K562 (cell line): Measurements from ENCODE around the gene ITPKB. TPM values are rescaled to one million over a fixed set of nuclear protein-coding genes. Genes with fewer than 3 reads are reported as not detected.

ENCODE experiments used
- ATAC-seq: fragments of 200-7000 bp; cut with Tn5 transposase; 3 replicates; pipeline ENCODE4 v1.9.1; 2020; ENCODE audit warnings: moderate library complexity
- BruUV-seq: library from RNA; stranded (reverse); fragments of 400-500 nt; replicated peaks from 2 replicates; lab custom pipeline; 2021; lab: Mats Ljungman, UMichigan
- CTCF ChIA-PET: fragments of 300-600 bp; formaldehyde crosslinking; extraction: SDS; loops from one replicate; lab custom pipeline; 2021; ENCODE audit warnings: low intra/inter-chr PET ratio; lab: Yijun Ruan, JAX
- POLR2A ChIA-PET: fragments of 300-600, 350-650 bp; sonication (Branson Sonifier 250); formaldehyde crosslinking; extraction: SDS; loops from one replicate; lab custom pipeline; 2021; ENCODE audit warnings: antibody characterized with exemption, inconsistent platforms; lab: Yijun Ruan, JAX
- DNase-seq, 4 experiments: peaks; one replicate each; pipeline versions ENCODE4 v3.0.0 to v3.0.0-alpha.2; 2011 to 2018; ENCODE audit warnings: low spot score in 3 of 4, mixed read lengths in 3 of 4; ENCODE audit errors: extremely low read depth in 1 of 4
- FAIRE-seq: peaks from 2 replicates; lab custom pipeline; 2011; peaks lifted over from hg19 to GRCh38; lab: Jason Lieb, UNC
- H2AFZ ChIP-seq: 2 replicates; pipeline ENCODE4 v1.6.0; 2011; ENCODE audit warnings: low read depth, low read length, control low read depth, inconsistent platforms
- H3K27ac ChIP-seq: fragments of 200-600 bp; 3 replicates; pipeline ENCODE4 v1.8.0; 2011; ENCODE audit warnings: low read depth, mild to moderate bottlenecking, control low read depth, inconsistent platforms, low read length, moderate library complexity, mixed read lengths; ENCODE audit errors: extremely low read depth
- H3K27me3 ChIP-seq, 2 experiments: fragments of 300-600 bp in 1 of 2; 2 replicates in 1 of 2; 3 replicates in 1 of 2; pipeline versions ENCODE4 v1.6.0 to v1.8.0; 2011; ENCODE audit warnings: inconsistent platforms in 2 of 2, low read length in 2 of 2, mild to moderate bottlenecking in 1 of 2, mixed read lengths in 1 of 2, moderate library complexity in 1 of 2; ENCODE audit not compliant: control insufficient read depth in 2 of 2, insufficient read depth in 2 of 2
- H3K36me3 ChIP-seq: fragments of 300-600 bp; 3 replicates; pipeline ENCODE4 v1.8.0; 2011; ENCODE audit warnings: mild to moderate bottlenecking, low read length, inconsistent platforms; ENCODE audit not compliant: control insufficient read depth, insufficient read depth
- H3K4me1 ChIP-seq, 2 experiments: fragments of 200-600 bp in 1 of 2; replicated peaks in 1 of 2; 2 replicates in 1 of 2; 3 replicates in 1 of 2; pipeline versions ENCODE4 v1.5.1 to v1.8.0; 2011; ENCODE audit warnings: inconsistent platforms in 2 of 2, low read length in 2 of 2, mild to moderate bottlenecking in 1 of 2, mixed read lengths in 1 of 2, moderate library complexity in 1 of 2; ENCODE audit not compliant: control insufficient read depth in 2 of 2, insufficient read depth in 2 of 2
- H3K4me2 ChIP-seq: 2 replicates; pipeline ENCODE4 v1.6.1; 2011; ENCODE audit warnings: low read length, control low read depth, inconsistent platforms, mixed read lengths; ENCODE audit not compliant: insufficient read depth
- H3K4me3 ChIP-seq: fragments of 200-600 bp; sonication (generic), shearing (Covaris generic); 2 replicates; pipeline ENCODE4 v1.5.1; 2016; ENCODE audit warnings: control low read depth, inconsistent platforms
- H3K79me2 ChIP-seq: fragments of 200-600 bp; 3 replicates; pipeline ENCODE4 v1.8.0; 2011; ENCODE audit warnings: low read length, inconsistent platforms; ENCODE audit not compliant: control insufficient read depth, insufficient read depth
- H3K9ac ChIP-seq, 2 experiments: 2 replicates each; pipeline versions ENCODE4 v1.6.0 to v1.6.1; 2011; ENCODE audit warnings: low read depth in 2 of 2, low read length in 2 of 2, control low read depth in 1 of 2, inconsistent platforms in 1 of 2, mild to moderate bottlenecking in 1 of 2, mixed read lengths in 1 of 2; ENCODE audit not compliant: insufficient read depth in 1 of 2
- H3K9me1 ChIP-seq: one replicate; pipeline ENCODE4 v1.6.0; 2011; ENCODE audit warnings: inconsistent platforms, mild to moderate bottlenecking, low read length, moderate library complexity; ENCODE audit not compliant: control insufficient read depth, insufficient read depth
- H3K9me3 ChIP-seq: replicated peaks from 2 replicates; pipeline ENCODE4 v1.5.1; 2011; ENCODE audit warnings: low read depth, low read length, inconsistent platforms; ENCODE audit not compliant: control insufficient read depth, insufficient read depth
- H4K20me1 ChIP-seq: replicated peaks from 2 replicates; pipeline ENCODE4 v1.6.1; 2011; ENCODE audit warnings: low read length, inconsistent platforms, mixed read lengths; ENCODE audit not compliant: control insufficient read depth, insufficient read depth
- ATF1 ChIP-seq, 2 experiments: fragments of 450-650 bp in 1 of 2; IDR thresholded peaks; 2 replicates each; pipeline ENCODE4 v1.6.1; 2016; ENCODE audit warnings: missing compliant biosample characterization in 1 of 2, missing genetic modification characterization in 1 of 2
- BCOR ChIP-seq: fragments of 450-650 bp; IDR thresholded peaks from 2 replicates; pipeline ENCODE4 v1.6.1; 2016
- LCOR ChIP-seq: sonication (generic); formaldehyde crosslinking; IDR thresholded peaks from 2 replicates; pipeline ENCODE4 v1.8.0; 2022; ENCODE audit warnings: mild to moderate bottlenecking, missing genetic modification reagents
- MYC ChIP-seq, 2 experiments: fragments of 250-450 bp in 1 of 2; sonication (Bioruptor Pico) in 1 of 2; IDR thresholded peaks; 2 replicates each; pipeline versions ENCODE4 v1.5.1 to v1.6.1; 2012 to 2021; ENCODE audit warnings: low read depth in 2 of 2, borderline replicate concordance in 1 of 2, improper control_type of control experiment in 1 of 2, low read length in 1 of 2, mild to moderate bottlenecking in 1 of 2, moderate library complexity in 1 of 2
- NR1H2 ChIP-seq: sonication (generic); formaldehyde crosslinking; IDR thresholded peaks from 2 replicates; pipeline ENCODE4 v1.4.0; 2020; ENCODE audit warnings: mild to moderate bottlenecking, missing genetic modification reagents
- REST ChIP-seq, 2 experiments: fragments of 450-650 bp; formaldehyde crosslinking in 1 of 2; IDR thresholded peaks; 2 replicates each; pipeline versions ENCODE4 v1.4.0 to v1.6.1; 2014 to 2020; ENCODE audit warnings: mild to moderate bottlenecking in 2 of 2, borderline replicate concordance in 1 of 2, low read depth in 1 of 2
- STAT6 ChIP-seq: sonication (generic); formaldehyde crosslinking; IDR thresholded peaks from 2 replicates; pipeline ENCODE4 v1.8.1; 2023; ENCODE audit warnings: mild to moderate bottlenecking, missing genetic modification reagents
- WGBS: fragments of 100-300 bp; shearing (Covaris generic); methylation state at CpG from one replicate; pipeline ENCODE4 v1.1.6; 2016; ENCODE audit warnings: low coverage, mixed read lengths; ENCODE audit not compliant: insufficient coverage; ENCODE audit errors: missing lambda C conversion rate; 5-methylcytosine and 5-hydroxymethylcytosine counted together
- in situ Hi-C: fragments of 300-500 bp; cut with MboI; formaldehyde crosslinking; loops from 4 replicates; pipeline ENCODE4 v1.15.0; 2018; ENCODE audit warnings: inconsistent platforms, mixed read lengths
- intact Hi-C: fragments of 100-400 bp; cut with micrococcal nuclease; formaldehyde crosslinking; loops from 2 replicates; pipeline ENCODE4 v1.14.2; 2022
- polyA plus RNA-seq, 8 experiments: library from polyadenylated mRNA; depleted of rRNA in 4 of 8; stranded (reverse) in 5 of 8; unstranded in 3 of 8; fragments of >200 nt; fragmentation: Nextera tagmentation in 2 of 8; fragmentation: Illumina TruSeq in 1 of 8; extraction: Ambion mirVana in 2 of 8; extraction: Trizol in 1 of 8; gene quantifications; 2 replicates each; pipeline versions ENCODE4 v1.2.1 to v1.2.3, GENCODE V29; 2011 to 2014; ENCODE audit warnings: inconsistent platforms in 1 of 8, missing spikeins in 1 of 8
- total RNA-seq, 7 experiments: library from RNA; depleted of rRNA in 6 of 7; stranded (reverse); fragments of >200 nt in 6 of 7; fragmentation: Illumina TruSeq in 2 of 7; extraction: Trizol in 2 of 7; gene quantifications; 2 replicates each; pipeline versions ENCODE4 v1.2.1 to v1.2.3, GENCODE V29; 2011 to 2021; ENCODE audit warnings: low replicate concordance in 1 of 7
- TF ChIP-seq, protein P1 (sequence below): sonication (generic); formaldehyde crosslinking; IDR thresholded peaks from 2 replicates; pipeline ENCODE4 v1.9.0; 2022; ENCODE audit warnings: mild to moderate bottlenecking, missing genetic modification reagents

ITPKB gene
- total and polyA plus RNA-seq, 9 of the 15 experiments (the other 6 are each of a cell fraction or from before 2014, with no cell fraction given), result 0.01 to 0.22 TPM; not detected in 7

DNA sequence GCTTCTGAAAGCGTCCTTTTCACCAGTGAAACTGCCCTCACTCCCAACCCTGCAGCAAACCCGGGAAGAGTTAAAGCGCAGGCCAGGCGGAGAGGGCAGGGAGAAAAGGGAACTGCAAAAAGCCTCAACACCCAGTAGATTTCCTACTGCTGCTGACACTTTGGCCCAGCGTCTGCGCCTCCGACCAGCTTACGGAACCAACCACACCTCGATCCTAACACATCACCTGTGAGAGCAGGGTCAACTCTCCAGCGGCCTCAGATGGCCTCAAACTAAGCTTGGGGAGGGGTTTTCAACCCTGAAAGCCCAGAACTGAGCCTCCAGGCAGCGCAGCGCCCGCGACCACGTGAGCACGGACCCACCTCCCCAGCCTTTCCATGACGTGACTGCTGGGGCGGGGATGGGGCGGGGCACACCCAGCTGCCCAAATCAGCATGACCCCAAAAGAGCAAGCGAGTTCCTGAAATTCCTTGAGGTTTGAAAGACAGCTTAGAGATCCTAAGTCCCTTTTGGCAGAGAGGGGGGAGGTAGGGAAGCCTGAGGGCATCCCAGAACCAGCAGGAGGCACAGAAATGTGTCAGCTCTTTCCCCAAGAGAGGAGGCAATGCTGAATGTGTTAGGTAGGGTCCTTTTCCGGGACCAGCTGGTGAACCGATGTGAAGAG lies 59.1 kb downstream of the ITPKB start:
- Histone ChIP-seq H3K9me1 (no peaks in the 10 kb centered on the region), H3K4me3 (peak overlapping the region; percentile 31), H3K27ac (no peak overlapping the region), H3K36me3 (no peaks in the 10 kb centered on the region), H3K4me2 (peak overlapping the region; percentile 79), H3K27me3 (peaks cover 34 to 62% of the 10 kb centered on the region in 2 experiments), H3K79me2 (no peaks in the 10 kb centered on the region), H3K4me1 (peaks cover 4 to 6% of the 10 kb centered on the region in 2 experiments; a peak in 3 of 5 replicates), H4K20me1 (no peaks in the 10 kb centered on the region), H2AFZ (peak overlapping the region; percentile 86), H3K9me3 (no peaks in the 10 kb centered on the region), H3K9ac (peak overlapping the region; percentile 27 to 88; a peak in 3 of 4 replicates)
- 4% methylated on average over 21 of the region's 22 CpGs for WGBS
- no TSS peak for BruUV-seq
- ChIA-PET POLR2A (interaction anchor here (0.6 to 1.6 kb wide), 4 partner anchors 9 to 26 kb away, joined by 3 to 5 read pairs (median 4); no protein-coding TSS in a partner anchor), CTCF (no interaction called here)
- peak; percentile 87 for ATAC-seq
- no peak for FAIRE-seq
- intact Hi-C loops, result loop anchor here (5.0 kb wide), 1 partner anchor 43 kb away; no protein-coding TSS in a partner anchor
- DNase-seq, result peak; percentile 68 to 81 (median 78)
- in situ Hi-C loops, result no loop called here
- TF ChIP-seq, protein P1, sequence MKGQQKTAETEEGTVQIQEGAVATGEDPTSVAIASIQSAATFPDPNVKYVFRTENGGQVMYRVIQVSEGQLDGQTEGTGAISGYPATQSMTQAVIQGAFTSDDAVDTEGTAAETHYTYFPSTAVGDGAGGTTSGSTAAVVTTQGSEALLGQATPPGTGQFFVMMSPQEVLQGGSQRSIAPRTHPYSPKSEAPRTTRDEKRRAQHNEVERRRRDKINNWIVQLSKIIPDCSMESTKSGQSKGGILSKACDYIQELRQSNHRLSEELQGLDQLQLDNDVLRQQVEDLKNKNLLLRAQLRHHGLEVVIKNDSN (CRISPR knock-in tag), result peak; percentile 81
- TF ChIP-seq ATF1 (CRISPR knock-in tag; IDR thresholded peaks at IDR 0.05) (no peak), ATF1 (tag; IDR thresholded peaks at IDR 0.05) (peak; percentile 91), MYC (IDR thresholded peaks at IDR 0.05; ENCODE audit: low read depth, low read length) (0 out of 2 replicates have a peak, but pooled peaks have one; percentile 52), MYC (CRISPR knock-in tag; IDR thresholded peaks at IDR 0.05; ENCODE audit: borderline replicate concordance, low read depth) (no peak), BCOR (peak; percentile 10; the same call in 1 of the 2 replicates), REST (IDR thresholded peaks at IDR 0.05; ENCODE audit: borderline replicate concordance) (0 out of 2 replicates have a peak, but pooled peaks have one; percentile 15), REST (CRISPR knock-in tag; IDR thresholded peaks at IDR 0.05; ENCODE audit: low read depth) (no peak), LCOR (CRISPR knock-in tag) (0 out of 2 replicates have a peak, but pooled peaks have one; percentile 40), NR1H2 (CRISPR knock-in tag) (0 out of 2 replicates have a peak, but pooled peaks have one; percentile 41), STAT6 (CRISPR knock-in tag) (no peak)
